Neuron (in vitro differentiated cells): Measurements from ENCODE around the gene UNC13A.

Experiments used
- H2AFZ ChIP-seq: one replicate; pipeline ENCODE4 v1.6.1; 2013; ENCODE audit warnings: low read depth, mild to moderate bottlenecking, inconsistent platforms, low read length, moderate library complexity
- H3K27me3 ChIP-seq: one replicate; pipeline ENCODE4 v1.6.1; 2013; ENCODE audit warnings: low read length; ENCODE audit not compliant: insufficient read depth
- H3K36me3 ChIP-seq: one replicate; pipeline ENCODE4 v1.6.1; 2013; ENCODE audit warnings: low read length; ENCODE audit not compliant: insufficient read depth
- H3K4me1 ChIP-seq: one replicate; pipeline ENCODE4 v1.6.1; 2013; ENCODE audit warnings: low read length; ENCODE audit not compliant: insufficient read depth
- H3K4me3 ChIP-seq: 2 replicates; pipeline ENCODE4 v1.5.1; 2013; ENCODE audit warnings: mild to moderate bottlenecking, low read length, moderate library complexity
- H3K9me3 ChIP-seq: one replicate; pipeline ENCODE4 v1.6.1; 2013; ENCODE audit warnings: low read length

UNC13A gene

DNA sequence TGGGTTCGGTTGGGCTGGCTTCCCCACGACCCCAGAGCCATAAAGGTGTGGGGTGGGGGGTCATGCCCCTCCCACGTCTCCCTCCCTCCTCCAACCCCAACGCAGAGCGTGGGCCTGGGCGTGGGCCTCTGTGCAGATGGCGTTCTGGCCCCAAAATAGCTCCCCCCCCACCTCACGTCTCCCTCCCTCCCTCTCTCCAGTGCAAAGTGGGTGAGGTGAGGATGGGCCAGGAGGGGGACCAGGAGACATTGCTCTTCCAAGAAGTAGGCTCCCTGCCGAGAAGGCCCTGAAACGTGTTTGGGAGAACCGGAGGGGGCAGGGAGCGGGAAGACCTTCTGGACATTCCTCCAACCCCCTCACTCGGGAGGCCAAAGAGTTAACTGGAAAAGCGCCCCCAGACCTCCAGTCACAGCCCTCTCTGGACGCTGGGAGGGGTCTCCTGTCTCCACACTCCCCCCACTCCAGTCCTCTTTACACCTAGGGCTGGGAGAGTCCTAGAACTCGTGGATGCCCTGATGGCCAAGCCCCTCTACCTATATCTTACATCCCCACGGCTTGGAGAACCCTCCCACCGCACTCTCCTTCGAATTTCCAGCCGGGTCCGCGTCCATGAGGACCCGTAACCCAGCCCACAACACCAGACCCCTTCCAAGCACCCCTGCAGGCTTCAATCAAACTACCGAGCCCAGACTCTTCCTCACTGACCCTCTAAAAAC is 855 bp downstream of the UNC13A start:
- H3K9me3 ChIP-seq: no peaks in the 10 kb centered on the region
- peaks cover 24% of the 10 kb centered on the region for H3K4me1 ChIP-seq
- H3K27me3 ChIP-seq: no peaks in the 10 kb centered on the region
- peak overlapping the region; percentile 87 for H3K4me3 ChIP-seq
- H3K36me3 ChIP-seq: no peaks in the 10 kb centered on the region
- H2AFZ ChIP-seq: peak overlapping the region; percentile 84

DNA sequence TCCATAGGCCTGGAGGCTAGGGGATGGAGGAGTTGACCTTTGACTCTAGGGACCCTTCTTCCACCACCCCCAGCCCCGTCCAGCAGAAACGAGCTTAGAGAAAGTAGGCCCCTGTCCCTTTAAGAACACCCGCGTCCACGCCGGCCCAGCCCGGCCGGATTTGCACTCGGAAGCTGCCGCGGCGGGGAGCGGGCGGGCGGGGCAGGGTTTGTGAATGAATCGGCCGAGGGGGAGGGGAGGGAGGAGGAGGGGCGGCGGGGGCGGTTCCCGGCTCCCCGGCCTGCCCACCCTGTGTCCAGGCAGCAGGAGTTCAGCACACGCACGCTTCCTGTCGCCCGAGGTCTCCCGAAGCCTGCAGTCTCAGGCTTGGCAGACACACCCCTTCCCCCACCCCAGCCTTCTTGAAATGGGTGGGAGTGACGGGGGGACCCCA is 1.5 kb downstream of the UNC13A start:
- H3K27me3 ChIP-seq: no peaks in the 10 kb centered on the region
- H3K36me3 ChIP-seq: no peaks in the 10 kb centered on the region
- H3K9me3 ChIP-seq: no peaks in the 10 kb centered on the region
- H3K4me3 ChIP-seq: peak overlapping the region; percentile 87
- H2AFZ ChIP-seq: no peak overlapping the region
- H3K4me1 ChIP-seq: peaks cover 24% of the 10 kb centered on the region

DNA sequence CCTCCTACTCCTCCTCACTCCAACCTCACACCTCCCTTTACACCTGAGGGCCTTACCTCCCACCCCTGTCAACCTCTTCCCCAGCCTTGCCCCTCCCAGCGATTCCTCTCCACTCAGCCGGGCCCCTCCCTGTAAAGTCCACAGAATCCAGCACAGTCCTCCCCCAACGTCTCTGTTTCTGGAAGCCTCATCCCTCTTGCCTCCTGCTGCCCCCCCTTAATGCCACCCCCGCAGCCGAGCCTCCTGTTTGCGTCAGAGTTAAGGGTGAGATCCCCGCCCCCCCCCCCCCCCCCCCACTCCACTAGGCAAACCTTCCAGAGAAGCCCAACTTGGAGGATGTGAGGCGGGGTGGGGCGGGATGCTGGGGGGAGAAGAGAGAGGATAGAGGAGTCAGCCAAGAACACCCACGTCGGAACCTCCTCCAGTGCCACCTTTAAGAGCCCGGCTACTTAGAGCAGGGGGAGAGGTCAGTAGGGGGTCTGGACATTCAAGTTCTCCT is 2.1 kb downstream of the UNC13A start:
- peaks cover 24% of the 10 kb centered on the region for H3K4me1 ChIP-seq
- H3K4me3 ChIP-seq: peak overlapping the region; percentile 49
- H3K9me3 ChIP-seq: no peaks in the 10 kb centered on the region
- H2AFZ ChIP-seq: no peak overlapping the region
- no peaks in the 10 kb centered on the region for H3K27me3 ChIP-seq
- no peaks in the 10 kb centered on the region for H3K36me3 ChIP-seq

DNA sequence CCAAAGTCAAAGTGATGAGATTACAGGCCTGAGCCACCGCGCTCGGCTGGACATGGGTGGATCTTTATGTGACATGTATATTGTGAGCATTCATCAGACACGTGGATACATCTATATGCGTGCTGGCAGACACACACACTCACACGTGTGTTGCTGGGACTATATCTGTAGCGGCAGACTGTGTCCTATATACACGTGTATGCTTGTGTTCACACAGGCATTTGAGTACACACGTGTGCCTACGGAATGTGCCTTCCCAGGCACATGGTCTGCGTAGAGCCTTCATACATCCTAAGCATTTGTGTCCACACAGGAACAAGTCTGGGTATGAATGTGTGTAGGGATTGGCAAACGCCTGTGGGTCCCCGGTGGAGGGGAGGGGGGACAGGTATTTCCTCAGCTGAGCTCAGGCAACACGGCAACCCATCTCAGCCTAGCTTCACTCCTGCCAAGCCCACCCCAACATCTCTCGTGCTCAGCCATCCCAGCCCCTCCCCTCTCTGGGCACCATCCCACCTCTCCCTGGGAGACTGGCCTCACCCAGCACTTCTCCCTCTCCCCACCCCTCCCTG is 2.6 kb downstream of the UNC13A start:
- no peaks in the 10 kb centered on the region for H3K9me3 ChIP-seq
- H3K4me1 ChIP-seq: peaks cover 25% of the 10 kb centered on the region
- H3K36me3 ChIP-seq: no peaks in the 10 kb centered on the region
- no peak overlapping the region for H2AFZ ChIP-seq
- no peak overlapping the region for H3K4me3 ChIP-seq
- no peaks in the 10 kb centered on the region for H3K27me3 ChIP-seq

DNA sequence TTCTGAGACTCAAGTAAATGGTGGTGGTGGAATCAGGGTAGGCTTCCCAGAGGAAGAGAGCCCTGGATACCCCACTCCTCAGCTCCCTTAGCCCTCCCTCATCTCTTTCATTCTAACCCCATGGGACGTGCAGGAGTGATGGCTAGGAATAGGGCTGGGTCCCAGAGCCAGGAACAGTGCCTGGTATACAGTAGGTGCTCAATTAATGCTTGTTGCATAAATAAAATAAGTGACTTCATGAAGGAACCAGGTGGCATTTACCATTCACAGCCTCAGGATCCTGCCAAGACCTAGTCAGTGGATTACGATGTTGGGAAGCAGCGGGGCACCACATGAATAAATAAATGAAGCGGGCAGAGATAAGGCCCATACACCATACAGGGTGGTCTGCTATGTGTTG is 3.9 kb downstream of the UNC13A start:
- no peaks in the 10 kb centered on the region for H3K36me3 ChIP-seq
- H2AFZ ChIP-seq: no peak overlapping the region
- no peaks in the 10 kb centered on the region for H3K9me3 ChIP-seq
- no peak overlapping the region for H3K4me3 ChIP-seq
- peaks cover 32% of the 10 kb centered on the region for H3K4me1 ChIP-seq
- no peaks in the 10 kb centered on the region for H3K27me3 ChIP-seq

DNA sequence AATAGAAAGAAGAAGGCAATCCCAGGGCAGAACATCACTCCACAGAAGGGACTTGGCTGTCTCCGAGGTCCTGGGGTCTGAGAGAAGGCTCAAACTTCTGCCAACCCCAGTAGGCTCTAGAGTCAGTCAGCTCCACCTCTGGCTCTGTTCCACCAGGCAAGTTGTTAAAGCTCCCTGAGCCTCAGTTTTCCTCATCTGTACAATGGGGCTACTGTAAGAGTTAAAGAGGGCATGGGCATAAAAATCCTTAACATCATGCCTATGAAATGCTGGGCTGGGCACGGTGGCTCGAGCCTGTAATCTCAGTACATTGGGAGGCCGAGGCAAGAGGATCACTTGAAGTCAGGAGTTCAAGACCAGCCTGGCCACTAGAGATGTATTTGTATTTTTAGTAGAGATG is 5.1 kb downstream of the UNC13A start:
- no peaks in the 10 kb centered on the region for H3K27me3 ChIP-seq
- no peak overlapping the region for H2AFZ ChIP-seq
- no peaks in the 10 kb centered on the region for H3K36me3 ChIP-seq
- no peaks in the 10 kb centered on the region for H3K9me3 ChIP-seq
- no peak overlapping the region for H3K4me3 ChIP-seq
- peaks cover 27% of the 10 kb centered on the region for H3K4me1 ChIP-seq

DNA sequence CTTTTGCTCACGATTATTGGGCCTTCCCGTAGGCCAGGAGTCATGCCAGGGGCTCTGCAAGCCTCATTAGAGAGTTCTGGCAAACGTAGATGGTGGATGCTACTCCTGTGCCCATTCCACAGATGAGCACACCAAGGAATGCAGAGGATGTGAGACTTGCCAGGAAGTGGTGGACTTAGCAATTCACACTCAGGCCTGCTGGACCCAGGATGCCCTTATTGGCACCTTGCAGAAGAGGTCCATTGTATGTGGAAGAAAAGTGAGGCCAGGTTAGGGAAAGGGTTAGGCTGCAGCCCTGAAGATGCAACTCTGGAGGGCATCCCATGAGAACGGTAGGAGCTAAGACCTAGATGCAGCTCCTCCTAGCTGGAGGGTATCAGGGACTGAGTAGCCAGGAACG is 5.9 kb downstream of the UNC13A start:
- H3K9me3 ChIP-seq: no peaks in the 10 kb centered on the region
- peaks cover 22% of the 10 kb centered on the region for H3K4me1 ChIP-seq
- no peak overlapping the region for H3K4me3 ChIP-seq
- H3K36me3 ChIP-seq: no peaks in the 10 kb centered on the region
- H2AFZ ChIP-seq: no peak overlapping the region
- no peaks in the 10 kb centered on the region for H3K27me3 ChIP-seq

DNA sequence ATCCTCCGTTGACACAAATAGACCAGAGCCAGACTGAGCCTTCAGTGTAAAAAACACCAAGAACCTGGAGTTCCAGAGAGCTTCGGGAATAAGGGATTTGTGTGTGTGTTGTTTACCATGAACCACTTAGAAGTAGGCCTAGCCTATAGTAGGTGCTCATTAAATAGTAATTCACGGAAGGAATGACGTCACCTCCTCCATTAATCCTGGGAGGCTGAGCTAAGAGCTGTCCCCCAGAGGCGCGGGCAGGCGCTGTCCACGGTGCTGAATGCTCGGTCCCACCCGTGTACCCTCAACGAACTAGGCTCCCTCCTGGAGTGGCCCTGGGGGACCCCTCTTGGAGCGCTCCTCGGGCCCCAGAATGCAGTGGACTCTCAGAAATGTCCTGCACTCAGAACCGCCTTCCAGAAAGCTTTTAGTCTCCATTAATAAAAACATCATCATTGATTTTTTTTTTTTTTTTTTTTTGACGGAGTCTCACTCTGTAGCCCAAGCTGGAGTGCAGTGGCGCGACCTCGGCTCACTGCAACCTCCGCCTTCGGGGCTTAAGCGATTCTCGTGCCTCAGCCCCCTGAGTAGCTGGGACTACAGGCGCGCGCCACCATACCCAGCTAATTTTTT is 6.5 kb downstream of the UNC13A start:
- Histone ChIP-seq H3K4me1 (peaks cover 16% of the 10 kb centered on the region), H2AFZ (no peak overlapping the region), H3K4me3 (no peak overlapping the region), H3K27me3 (no peaks in the 10 kb centered on the region), H3K9me3 (no peaks in the 10 kb centered on the region), H3K36me3 (no peaks in the 10 kb centered on the region)

DNA sequence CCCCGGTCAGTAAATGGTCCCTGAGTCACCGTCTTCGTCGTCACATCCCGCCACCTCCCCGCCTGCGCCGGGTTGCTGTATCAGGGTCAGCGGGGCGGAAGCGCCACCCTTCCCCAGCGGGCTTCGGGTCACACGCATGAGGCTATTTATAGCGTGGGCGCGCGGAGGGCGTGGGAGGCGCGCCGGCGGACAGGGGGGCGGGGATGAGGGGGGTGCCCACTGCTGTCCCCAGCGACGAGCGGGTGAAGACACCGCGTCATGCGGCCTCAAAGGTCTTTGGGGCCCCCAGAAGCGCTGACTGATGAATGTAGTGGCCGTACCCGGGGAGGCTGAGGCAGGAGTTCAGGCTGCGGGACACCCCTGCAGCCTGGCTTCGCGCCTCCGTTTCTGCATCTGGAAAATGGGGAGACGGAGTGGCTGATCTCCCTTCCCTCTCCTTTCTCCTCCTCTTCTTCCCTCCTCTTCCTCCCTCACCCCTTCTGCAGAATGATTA is 7.9 kb downstream of the UNC13A start:
- no peaks in the 10 kb centered on the region for H3K27me3 ChIP-seq
- no peaks in the 10 kb centered on the region for H3K36me3 ChIP-seq
- H2AFZ ChIP-seq: peak overlapping the region; percentile 9
- H3K4me1 ChIP-seq: peaks cover 7% of the 10 kb centered on the region
- peak overlapping the region; percentile 5 for H3K4me3 ChIP-seq
- H3K9me3 ChIP-seq: no peaks in the 10 kb centered on the region

DNA sequence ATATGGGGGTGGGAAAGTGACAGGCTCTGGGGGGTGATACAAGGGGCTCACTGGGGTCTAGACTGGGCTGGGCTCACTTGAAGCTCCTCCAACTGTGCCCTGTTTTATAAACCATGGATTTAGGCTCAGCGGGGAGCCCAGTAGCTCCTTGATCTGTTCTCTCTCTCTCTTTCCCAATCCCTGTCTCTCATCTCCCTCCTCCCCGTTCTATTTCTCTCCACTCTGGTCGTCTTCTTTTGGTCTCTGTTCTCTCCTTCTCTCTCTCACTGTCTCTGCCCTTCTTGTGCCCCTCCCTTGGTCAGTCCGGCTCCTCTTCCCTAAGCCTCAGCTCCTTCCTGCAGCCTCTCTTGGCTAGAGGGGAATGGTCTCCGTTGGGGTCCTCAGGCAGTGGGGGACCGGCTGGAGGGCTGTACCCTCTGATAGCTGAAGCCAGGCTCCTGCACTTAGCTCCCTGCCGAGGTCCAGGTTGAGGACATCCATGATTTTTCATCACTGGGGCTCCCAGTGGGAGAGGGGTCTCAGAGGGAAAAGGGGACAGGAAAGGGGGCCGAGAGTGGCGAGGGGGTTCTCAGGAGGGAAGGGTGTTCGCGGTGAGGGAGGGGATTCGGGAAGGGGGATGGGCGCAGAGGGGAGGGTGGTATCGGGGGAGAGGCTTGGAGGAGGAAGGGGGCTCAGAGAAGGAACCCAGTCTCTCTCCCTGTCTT is 8.5 kb downstream of the UNC13A start:
- H3K27me3 ChIP-seq: no peaks in the 10 kb centered on the region
- H2AFZ ChIP-seq: peak overlapping the region; percentile 9
- H3K9me3 ChIP-seq: no peaks in the 10 kb centered on the region
- H3K4me1 ChIP-seq: peaks cover 7% of the 10 kb centered on the region
- no peaks in the 10 kb centered on the region for H3K36me3 ChIP-seq
- H3K4me3 ChIP-seq: no peak overlapping the region

DNA sequence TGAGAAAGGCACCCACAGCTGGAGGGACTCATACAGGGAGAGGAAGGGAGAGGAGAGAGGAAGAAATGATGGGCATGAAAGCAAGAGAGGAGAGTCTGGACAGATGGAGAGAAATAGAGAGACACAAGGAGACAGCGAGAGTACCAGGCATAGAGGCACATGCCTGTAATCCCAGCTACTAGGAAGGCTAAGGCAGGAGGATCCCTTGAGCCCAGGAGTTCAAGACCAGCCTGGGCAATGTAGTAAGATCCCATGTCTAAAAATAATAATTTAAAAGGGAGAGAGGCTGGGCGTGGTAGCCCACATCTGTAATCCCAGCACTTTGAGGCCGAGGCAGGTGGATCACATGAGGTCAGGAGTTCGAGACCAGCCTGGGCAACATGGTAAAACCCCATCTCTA is 9.3 kb downstream of the UNC13A start:
- H3K36me3 ChIP-seq: no peaks in the 10 kb centered on the region
- no peaks in the 10 kb centered on the region for H3K9me3 ChIP-seq
- peaks cover 7% of the 10 kb centered on the region for H3K4me1 ChIP-seq
- no peak overlapping the region for H2AFZ ChIP-seq
- no peak overlapping the region for H3K4me3 ChIP-seq
- no peaks in the 10 kb centered on the region for H3K27me3 ChIP-seq

DNA sequence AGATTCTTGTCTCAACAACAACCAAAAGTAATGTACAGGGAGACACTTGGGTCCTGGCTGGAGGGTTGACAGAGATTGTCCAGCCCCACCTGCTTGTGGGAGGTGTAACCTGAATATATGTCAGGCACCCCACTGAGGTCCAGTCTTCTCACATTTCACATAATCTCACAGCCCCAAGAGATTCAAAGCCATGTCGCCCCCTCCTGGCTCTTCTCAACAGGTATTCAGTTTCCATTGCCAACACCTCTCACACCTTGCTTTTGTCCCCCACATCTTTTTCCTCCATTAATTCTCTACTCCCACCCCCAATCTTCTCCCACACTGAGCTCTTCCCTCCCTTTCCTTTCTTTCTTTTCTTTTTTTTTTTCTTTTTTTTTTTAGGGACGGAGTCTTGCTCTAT is 11.2 kb downstream of the UNC13A start:
- no peak overlapping the region for H3K4me3 ChIP-seq
- no peaks in the 10 kb centered on the region for H3K36me3 ChIP-seq

DNA sequence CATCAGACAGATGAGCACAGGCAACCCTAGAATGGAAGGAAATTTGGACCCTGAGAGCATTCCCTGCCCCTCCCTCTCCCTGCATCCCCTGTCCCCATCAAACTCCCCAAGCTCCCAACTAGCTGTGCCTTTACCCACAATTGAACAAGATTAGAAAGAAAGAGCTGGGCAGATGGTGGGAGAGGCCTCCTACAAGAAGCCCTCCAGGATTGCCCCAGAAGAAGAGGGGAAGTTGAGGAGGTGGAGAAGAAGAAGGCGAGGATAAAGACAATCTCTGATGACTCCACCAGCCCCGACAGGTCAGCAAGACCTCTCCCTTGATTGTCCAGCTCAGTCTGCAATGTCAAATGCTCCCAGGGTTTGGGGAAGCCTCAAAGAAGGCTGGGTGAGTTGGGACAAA is 11.9 kb downstream of the UNC13A start:
- Histone ChIP-seq H3K4me3 (no peak overlapping the region), H2AFZ (no peak overlapping the region), H3K36me3 (no peaks in the 10 kb centered on the region), H3K27me3 (no peaks in the 10 kb centered on the region), H3K9me3 (no peaks in the 10 kb centered on the region), H3K4me1 (peaks cover 7% of the 10 kb centered on the region)

More for the DNA sequence above, 11.2 kb downstream of the UNC13A start:
- Histone ChIP-seq H3K4me1 (peaks cover 7% of the 10 kb centered on the region), H3K9me3 (no peaks in the 10 kb centered on the region), H3K27me3 (no peaks in the 10 kb centered on the region), H2AFZ (no peak overlapping the region)
